ENCODE data around the gene BRAP. TPM values are rescaled to one million over a fixed set of nuclear protein-coding genes. Genes with fewer than 3 reads are reported as not detected.

Gene BRAP
- total RNA-seq, 1 experiment from 2014 or later = 25.0 TPM

GRCh38 chr12:111626230-111626629 is 59.5 kb downstream of the BRAP start:
- no peak overlapping the region for H3K9ac ChIP-seq (ENCODE audit: extremely low read depth, insufficient read length, low read length)
- no peak overlapping the region for H2AFZ ChIP-seq (ENCODE audit: low read length)
- no peaks in the 10 kb centered on the region for H4K20me1 ChIP-seq (ENCODE audit: control insufficient read depth, insufficient read depth, insufficient read length)
- no peak overlapping the region for H2AK5ac ChIP-seq (ENCODE audit: insufficient read length, low read length)
- no peak overlapping the region for H3K27ac ChIP-seq (ENCODE audit: insufficient read length, low read depth, low read length)
- no peak overlapping the region for H3K18ac ChIP-seq (ENCODE audit: insufficient read length, low read depth, low read length)
- Mint-ChIP-seq H3K4me3 (no peak overlapping the region), H3K4me1 (peaks cover 0 to 2% of the 10 kb centered on the region in 2 experiments; a peak in 1 of 4 replicates), H3K27me3 (ENCODE audit: low read depth) (no peaks in the 10 kb centered on the region; the same call in 1 of the 2 replicates), H3K36me3 (ENCODE audit: insufficient read depth in 1 of 3, low read depth in 3 of 3) (no peaks in the 10 kb centered on the region), H3K9me3 (no peaks in the 10 kb centered on the region), H3K27ac (no peak overlapping the region)
- no peak overlapping the region for H3K4ac ChIP-seq (ENCODE audit: low read depth, low read length)
- no peak overlapping the region for H2BK120ac ChIP-seq (ENCODE audit: low read depth, low read length, poor library complexity, severe bottlenecking)
- TF ChIP-seq, protein P1, sequence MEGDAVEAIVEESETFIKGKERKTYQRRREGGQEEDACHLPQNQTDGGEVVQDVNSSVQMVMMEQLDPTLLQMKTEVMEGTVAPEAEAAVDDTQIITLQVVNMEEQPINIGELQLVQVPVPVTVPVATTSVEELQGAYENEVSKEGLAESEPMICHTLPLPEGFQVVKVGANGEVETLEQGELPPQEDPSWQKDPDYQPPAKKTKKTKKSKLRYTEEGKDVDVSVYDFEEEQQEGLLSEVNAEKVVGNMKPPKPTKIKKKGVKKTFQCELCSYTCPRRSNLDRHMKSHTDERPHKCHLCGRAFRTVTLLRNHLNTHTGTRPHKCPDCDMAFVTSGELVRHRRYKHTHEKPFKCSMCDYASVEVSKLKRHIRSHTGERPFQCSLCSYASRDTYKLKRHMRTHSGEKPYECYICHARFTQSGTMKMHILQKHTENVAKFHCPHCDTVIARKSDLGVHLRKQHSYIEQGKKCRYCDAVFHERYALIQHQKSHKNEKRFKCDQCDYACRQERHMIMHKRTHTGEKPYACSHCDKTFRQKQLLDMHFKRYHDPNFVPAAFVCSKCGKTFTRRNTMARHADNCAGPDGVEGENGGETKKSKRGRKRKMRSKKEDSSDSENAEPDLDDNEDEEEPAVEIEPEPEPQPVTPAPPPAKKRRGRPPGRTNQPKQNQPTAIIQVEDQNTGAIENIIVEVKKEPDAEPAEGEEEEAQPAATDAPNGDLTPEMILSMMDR (conservative IDR thresholded peaks at IDR 0.05) = no peak
- H3K23me2 ChIP-seq (ENCODE audit: insufficient read length, low read depth, low read length, poor library complexity, severe bottlenecking) = no peaks in the 10 kb centered on the region
- no peak overlapping the region for H2BK5ac ChIP-seq (ENCODE audit: insufficient read length, low read length)
- no peak overlapping the region for H2BK12ac ChIP-seq (ENCODE audit: insufficient read length, low read depth, low read length)
- H3K79me1 ChIP-seq (ENCODE audit: insufficient read depth, low read depth, low read length, poor library complexity, severe bottlenecking) = no peaks in the 10 kb centered on the region
- no peaks in the 10 kb centered on the region for H3K79me2 ChIP-seq (ENCODE audit: insufficient read depth, low read length)
- H3K14ac ChIP-seq (ENCODE audit: insufficient read depth, low read length) = no peak overlapping the region
- no peak overlapping the region for H2BK15ac ChIP-seq (ENCODE audit: low read depth, low read length)
- no peak overlapping the region for H4K91ac ChIP-seq (ENCODE audit: insufficient read length, low read depth, low read length)
- no peak overlapping the region for H3K4me2 ChIP-seq (ENCODE audit: insufficient read depth, insufficient read length, low read length)
- H3K27me3 ChIP-seq (ENCODE audit: insufficient read depth, low read length) = no peaks in the 10 kb centered on the region
- no peak overlapping the region for H3K23ac ChIP-seq (ENCODE audit: insufficient read length, low read depth, low read length)
- WGBS (ENCODE audit: extremely low coverage, insufficient read length, low lambda C conversion rate) = no CpG with 5 or more reads among the region's 6 CpGs
- H4K8ac ChIP-seq (replicated peaks; ENCODE audit: insufficient read length, low read depth, low read length) = no peak overlapping the region
- no peak overlapping the region for H3T11ph ChIP-seq (ENCODE audit: low read length)
- no peak overlapping the region for H4K5ac ChIP-seq (ENCODE audit: insufficient read length, low read depth, low read length)
- no peak overlapping the region for H2BK20ac ChIP-seq (ENCODE audit: low read depth, low read length, poor library complexity, severe bottlenecking)
- H3K9me3 ChIP-seq (ENCODE audit: control insufficient read depth, low read depth, low read length) = no peaks in the 10 kb centered on the region
- no peak for DNase-seq
- H3K56ac ChIP-seq (ENCODE audit: insufficient read length, low read depth, low read length) = no peak overlapping the region
- no peaks in the 10 kb centered on the region for H3K4me1 ChIP-seq (ENCODE audit: insufficient read depth, low read length)
